ENCODE measurements around the gene TFAP2A. TPM values are rescaled to one million over a fixed set of nuclear protein-coding genes. Genes with fewer than 3 reads are reported as not detected.

The TFAP2A gene
- polyA plus RNA-seq, 1 donor (not counting 4 experiments of a cell fraction or from before 2014, with no cell fraction given): 30.2 TPM

- Histone ChIP-seq H3K4me1 (ENCODE audit: control insufficient read depth, extremely low read depth, insufficient read depth, low read length) (peaks cover 14% of the 10 kb centered on the region), H3K9me1 (ENCODE audit: control insufficient read depth, extremely low read depth, insufficient read depth, low read length) (no peaks in the 10 kb centered on the region), H3K4me2 (ENCODE audit: control insufficient read depth, extremely low read depth, insufficient read depth, low read depth, low read length) (peak overlapping the region; percentile 97), H2AFZ (ENCODE audit: control insufficient read depth, low read length) (no peak overlapping the region), H3K9ac (ENCODE audit: control insufficient read depth, extremely low read depth, insufficient read depth, low read length) (peak overlapping the region; percentile 100), H3K79me2 (ENCODE audit: control insufficient read depth, insufficient read depth, low read length) (peaks cover 97% of the 10 kb centered on the region), H3K27me3 (ENCODE audit: control insufficient read depth, extremely low read depth, insufficient read depth, low read length) (no peaks in the 10 kb centered on the region), H4K20me1 (ENCODE audit: control insufficient read depth, extremely low read depth, insufficient read depth, low read length) (peaks cover 27% of the 10 kb centered on the region), H3K27ac (ENCODE audit: control insufficient read depth, insufficient read depth, low read length) (peak overlapping the region; percentile 100), H3K4me3 (ENCODE audit: control insufficient read depth in 2 of 3, extremely low read depth in 1 of 3, insufficient read depth in 2 of 3, low read depth in 1 of 3, low read length in 3 of 3) (peak overlapping the region; percentile 65 to 99 (median 98)), H3K9me3 (ENCODE audit: control insufficient read depth, low read depth, low read length) (no peaks in the 10 kb centered on the region), H3K36me3 (ENCODE audit: control insufficient read depth in 2 of 2, extremely low read depth in 1 of 2, insufficient read depth in 2 of 2, low read length in 2 of 2) (peaks cover 8 to 47% of the 10 kb centered on the region in 2 experiments)
- TF ChIP-seq CTCF (optimal IDR thresholded peaks at IDR 0.05 in 1 of 3, IDR thresholded peaks at IDR 0.05 in 1 of 3, conservative IDR thresholded peaks at IDR 0.05 in 1 of 3; ENCODE audit: extremely low read depth in 1 of 3, insufficient read depth in 2 of 3, low read length in 3 of 3) (no peak), EZH2 (IDR thresholded peaks at IDR 0.05; ENCODE audit: low read length) (no peak)
- FAIRE-seq (no peak), DNase-seq (ENCODE audit: low read depth, low spot score) (no peak)
- dilution Hi-C loops (cut with MboI; ENCODE audit: extremely low pct_ligation_motif_present, low sequenced_read_pairs): no loop called here
Measured at GRCh38 chr6:10410207-10411050, 4.4 kb downstream of the TFAP2A start.

- Histone ChIP-seq H2AFZ (ENCODE audit: control insufficient read depth, low read length) (no peak overlapping the region), H4K20me1 (ENCODE audit: control insufficient read depth, extremely low read depth, insufficient read depth, low read length) (peaks cover 27% of the 10 kb centered on the region), H3K27me3 (ENCODE audit: control insufficient read depth, extremely low read depth, insufficient read depth, low read length) (no peaks in the 10 kb centered on the region), H3K27ac (ENCODE audit: control insufficient read depth, insufficient read depth, low read length) (peak overlapping the region; percentile 100), H3K9me1 (ENCODE audit: control insufficient read depth, extremely low read depth, insufficient read depth, low read length) (no peaks in the 10 kb centered on the region), H3K4me3 (ENCODE audit: control insufficient read depth in 2 of 3, extremely low read depth in 1 of 3, insufficient read depth in 2 of 3, low read depth in 1 of 3, low read length in 3 of 3) (peak overlapping the region; percentile 65 to 99 (median 98)), H3K79me2 (ENCODE audit: control insufficient read depth, insufficient read depth, low read length) (peaks cover 99% of the 10 kb centered on the region), H3K9me3 (ENCODE audit: control insufficient read depth, low read depth, low read length) (no peaks in the 10 kb centered on the region), H3K4me1 (ENCODE audit: control insufficient read depth, extremely low read depth, insufficient read depth, low read length) (peaks cover 21% of the 10 kb centered on the region), H3K4me2 (ENCODE audit: control insufficient read depth, extremely low read depth, insufficient read depth, low read depth, low read length) (peak overlapping the region; percentile 97), H3K36me3 (ENCODE audit: control insufficient read depth in 2 of 2, extremely low read depth in 1 of 2, insufficient read depth in 2 of 2, low read length in 2 of 2) (peaks cover 11 to 51% of the 10 kb centered on the region in 2 experiments), H3K9ac (ENCODE audit: control insufficient read depth, extremely low read depth, insufficient read depth, low read length) (peak overlapping the region; percentile 100)
- DNase-seq (ENCODE audit: low read depth, low spot score): no peak
- no peak for FAIRE-seq
- dilution Hi-C loops (cut with MboI; ENCODE audit: extremely low pct_ligation_motif_present, low sequenced_read_pairs): no loop called here
- TF ChIP-seq CTCF (optimal IDR thresholded peaks at IDR 0.05 in 1 of 3, IDR thresholded peaks at IDR 0.05 in 1 of 3, conservative IDR thresholded peaks at IDR 0.05 in 1 of 3; ENCODE audit: extremely low read depth in 1 of 3, insufficient read depth in 2 of 3, low read length in 3 of 3) (no peak), EZH2 (IDR thresholded peaks at IDR 0.05; ENCODE audit: low read length) (no peak)
Measured at GRCh38 chr6:10409731-10410206, 5.1 kb downstream of the TFAP2A start.
